Pulmonary artery endothelial cell (primary cell): ENCODE data around the gene WDR87. TPM values are rescaled to one million over a fixed set of nuclear protein-coding genes. Genes with fewer than 3 reads are reported as not detected.

Source experiments
- DNase-seq: peaks from one replicate; pipeline ENCODE4 v3.0.0-alpha.2; 2011; ENCODE audit warnings: low read depth, low spot score
- total RNA-seq: library from RNA; depleted of rRNA; stranded (reverse); fragments of >200 nt; gene quantifications from 2 replicates; pipeline ENCODE4 v1.2.3, GENCODE V29; 2014

Gene WDR87
- total RNA-seq: not detected in 2 replicates

DNA sequence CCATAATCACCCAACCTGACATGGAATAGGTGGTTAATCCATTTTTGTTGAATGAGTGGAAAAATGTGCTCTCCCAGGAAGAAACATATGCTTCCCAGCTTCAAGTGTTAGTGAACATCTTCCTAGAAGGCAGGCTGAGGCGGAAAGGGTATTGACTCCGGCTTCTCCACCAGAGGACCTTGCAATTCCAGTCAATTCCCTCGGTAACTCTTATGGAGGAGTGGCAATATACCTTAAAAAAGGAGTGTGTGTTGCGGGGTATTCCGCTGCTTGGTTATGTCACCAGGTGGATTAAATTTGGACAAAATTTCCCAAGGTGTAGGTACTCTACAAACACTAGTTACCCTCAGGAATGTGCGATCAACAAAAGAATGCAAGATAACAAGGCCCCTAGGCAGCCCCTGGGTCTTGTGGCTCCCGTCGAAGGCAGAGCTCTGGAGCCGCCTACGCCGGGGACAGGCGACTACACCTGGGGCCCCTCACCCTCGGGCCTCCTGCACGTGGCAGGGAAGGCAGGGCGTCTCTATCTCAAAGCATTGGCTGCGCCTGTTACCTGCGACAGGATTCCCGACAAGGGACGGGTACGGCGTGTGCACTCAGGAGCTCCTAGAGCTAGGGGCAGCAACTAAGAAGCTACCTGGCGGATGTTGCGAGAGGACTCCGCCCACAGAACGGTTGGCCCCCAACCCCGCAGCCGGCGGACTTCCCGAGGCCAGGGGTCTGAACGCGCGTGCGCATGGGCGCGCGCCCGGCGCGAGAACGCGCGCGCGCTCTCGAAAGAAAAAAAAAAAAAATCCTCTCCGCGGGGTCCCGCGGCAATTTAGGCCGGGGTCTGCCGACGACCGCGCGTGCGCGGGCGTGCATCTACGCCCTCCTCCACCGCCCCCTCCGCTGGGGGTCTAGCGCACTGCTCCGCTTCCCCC, at the start of gene WDR87:
TSS of gene WDR87 (minus strand) at position 649 of the 923 bp plus-strand sequence. CDS start 8,355 bp downstream, outside the sequence.
- no peak for DNase-seq

DNA sequence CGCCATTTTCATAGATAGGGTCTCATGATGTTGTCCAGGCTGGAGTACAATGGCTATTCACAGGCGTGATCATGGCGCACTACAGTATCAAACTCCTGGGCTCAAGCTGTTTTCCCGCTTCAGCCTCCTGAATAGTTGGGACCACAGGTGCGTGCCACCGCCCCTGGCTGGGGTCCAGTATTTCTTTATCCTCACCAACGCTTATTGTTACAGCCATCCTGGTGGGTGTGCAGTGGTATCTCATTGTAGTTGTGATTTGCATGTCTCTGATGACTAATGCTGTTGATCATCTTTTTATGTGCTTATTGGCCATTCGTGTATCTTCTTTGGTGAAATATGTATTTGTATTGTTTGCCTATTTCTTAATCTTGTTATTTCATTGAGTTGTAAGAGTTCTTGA, 49.6 kb upstream of the WDR87 start:
- DNase-seq: no peak

DNA sequence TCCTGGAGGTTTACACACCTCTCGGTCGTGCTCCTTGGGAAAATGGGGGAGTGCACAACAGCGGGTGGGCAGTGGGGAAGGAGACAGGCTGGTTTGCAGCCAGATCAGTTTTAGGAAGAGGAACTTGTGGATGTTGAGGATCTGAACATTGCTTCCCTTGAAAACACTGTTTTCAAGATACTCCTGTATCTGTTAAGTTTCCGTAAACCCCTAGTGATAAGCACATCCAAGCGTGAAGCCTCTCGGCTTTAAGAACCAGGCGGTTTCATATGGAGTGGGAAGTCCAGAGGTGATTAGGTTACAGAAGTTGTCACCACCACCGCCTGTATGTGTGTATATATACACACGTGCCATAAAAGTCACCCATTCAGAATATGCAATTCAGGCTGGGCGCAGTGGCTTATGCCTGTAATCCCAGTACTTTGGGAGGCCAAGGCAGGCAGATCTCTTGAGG, 48.1 kb upstream of the WDR87 start:
- DNase-seq: no peak

DNA sequence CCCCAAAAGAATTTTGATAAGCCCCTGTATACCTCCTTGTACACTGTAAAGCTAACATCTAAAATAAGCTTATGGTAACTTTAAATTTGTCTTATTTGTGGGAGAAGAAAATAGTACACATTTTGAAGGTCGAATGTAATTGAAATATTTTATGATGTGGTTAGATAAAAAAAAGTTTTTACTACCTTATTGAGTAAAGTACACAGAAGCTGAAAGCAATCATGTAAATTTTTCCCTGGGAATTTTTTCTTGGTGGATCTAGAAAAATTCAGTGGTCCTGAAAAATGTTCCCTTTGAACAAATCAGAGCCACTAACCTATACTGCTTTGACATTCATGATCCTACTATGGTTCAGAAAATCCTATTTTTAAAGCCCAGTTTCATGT, 47.5 kb upstream of the WDR87 start:
- DNase-seq: no peak

DNA sequence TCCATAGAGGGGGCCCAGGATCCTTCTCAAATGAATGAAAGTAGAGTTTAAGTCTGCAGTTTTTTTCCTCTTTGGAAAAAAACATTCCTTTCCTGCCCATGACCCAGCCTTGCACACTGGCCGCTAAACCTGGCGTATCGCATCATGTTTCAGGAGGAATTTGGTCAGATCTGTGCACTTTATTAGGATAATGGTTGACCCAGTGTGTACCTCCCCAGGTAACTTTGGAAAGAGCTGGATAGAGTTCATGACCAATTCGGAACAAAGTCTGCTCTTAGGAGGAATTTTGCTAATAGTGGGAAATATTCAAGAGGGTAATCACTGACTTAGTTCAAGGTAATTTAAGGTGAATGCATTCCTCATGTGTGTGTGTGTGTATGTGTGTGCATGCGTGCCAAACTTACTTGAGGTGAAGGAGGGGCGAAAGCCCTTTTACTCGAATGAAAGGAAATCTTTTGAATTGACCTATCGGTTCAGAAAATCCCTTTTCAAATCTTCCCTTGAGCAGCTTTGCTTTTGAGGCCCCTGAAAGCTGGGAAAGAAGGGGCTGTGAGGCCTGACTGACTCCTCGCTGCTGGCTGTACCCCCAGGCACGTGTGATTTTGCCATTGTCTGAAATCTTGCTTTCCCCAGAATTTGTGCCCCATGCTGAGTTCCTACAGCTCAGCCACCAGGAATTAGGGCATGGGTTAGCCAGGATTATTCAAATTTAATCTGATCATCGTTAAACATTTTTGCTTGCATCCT, 47.0 kb upstream of the WDR87 start:
- DNase-seq: no peak

DNA sequence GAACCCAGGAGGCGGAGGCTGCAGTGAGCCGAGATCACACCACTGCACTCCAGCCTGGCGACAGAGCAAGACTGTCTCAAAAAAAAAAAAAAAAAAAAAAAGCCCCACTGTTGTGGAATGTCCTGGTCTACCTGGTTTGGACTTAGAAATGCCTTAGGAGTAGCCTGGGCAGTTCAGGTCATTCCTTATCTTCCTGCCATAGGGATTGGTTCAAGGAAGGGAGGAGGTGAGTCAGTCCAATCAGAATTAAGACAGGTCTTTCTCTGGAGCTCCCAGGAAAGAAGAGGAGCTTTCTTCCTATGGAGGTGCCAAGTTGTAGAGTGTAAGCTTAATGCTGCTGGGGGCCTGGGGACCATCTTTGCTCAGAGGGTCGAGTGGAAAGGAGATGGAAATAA, 45.4 kb upstream of the WDR87 start:
- DNase-seq: no peak

DNA sequence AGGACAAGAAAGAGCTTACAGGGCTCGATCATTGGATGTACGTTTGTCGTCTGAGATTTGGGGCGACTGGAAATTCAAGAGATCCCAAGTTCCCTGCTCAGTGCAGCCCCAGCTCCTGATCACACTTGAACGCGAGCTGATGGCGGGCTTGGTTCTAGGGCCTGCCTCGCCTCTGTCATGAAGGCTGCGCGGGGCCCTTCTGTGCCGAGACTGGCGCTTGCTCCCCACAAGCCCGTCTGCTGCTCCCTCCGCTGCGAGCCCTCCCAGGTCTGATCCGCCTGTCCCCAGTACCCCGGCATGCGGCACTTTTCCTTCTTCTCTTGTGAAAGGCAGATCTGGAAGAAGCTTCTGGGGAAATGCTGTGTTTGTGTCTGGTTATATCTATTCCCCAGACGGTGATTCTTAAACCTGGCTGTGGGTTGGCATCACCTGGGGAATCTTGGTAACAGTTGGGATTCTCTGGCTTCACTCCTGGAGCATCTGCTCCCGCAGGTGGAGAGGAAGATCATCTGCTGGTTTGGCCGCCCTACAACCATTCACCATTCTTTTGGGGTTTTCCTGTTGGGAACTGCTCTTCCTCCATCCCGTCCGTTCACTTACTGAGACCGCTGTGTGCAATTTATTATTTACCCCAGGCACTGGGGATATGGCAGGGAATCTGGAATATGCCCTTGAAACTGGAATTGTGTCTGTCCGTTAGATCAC, 44.2 kb upstream of the WDR87 start:
- DNase-seq: no peak

DNA sequence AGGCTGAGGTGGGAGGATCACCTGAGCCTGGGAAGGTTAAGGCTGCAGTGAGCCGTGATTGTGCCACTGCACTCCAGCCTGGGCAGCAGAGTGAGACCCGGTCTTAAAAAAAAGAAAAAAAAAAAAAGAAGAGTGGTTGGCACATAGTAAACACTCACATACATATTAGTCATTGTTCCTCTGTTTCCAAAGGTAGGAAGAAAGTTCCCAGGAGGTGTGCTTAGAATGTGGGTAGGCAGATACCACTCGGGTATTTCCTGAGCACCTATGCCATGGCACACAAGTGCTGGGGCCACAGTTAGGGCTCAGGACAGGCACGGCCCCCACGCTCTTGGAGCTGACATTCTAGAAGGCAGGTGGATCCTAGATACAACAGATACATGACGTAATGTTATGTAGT, 42.0 kb upstream of the WDR87 start:
- DNase-seq: no peak

DNA sequence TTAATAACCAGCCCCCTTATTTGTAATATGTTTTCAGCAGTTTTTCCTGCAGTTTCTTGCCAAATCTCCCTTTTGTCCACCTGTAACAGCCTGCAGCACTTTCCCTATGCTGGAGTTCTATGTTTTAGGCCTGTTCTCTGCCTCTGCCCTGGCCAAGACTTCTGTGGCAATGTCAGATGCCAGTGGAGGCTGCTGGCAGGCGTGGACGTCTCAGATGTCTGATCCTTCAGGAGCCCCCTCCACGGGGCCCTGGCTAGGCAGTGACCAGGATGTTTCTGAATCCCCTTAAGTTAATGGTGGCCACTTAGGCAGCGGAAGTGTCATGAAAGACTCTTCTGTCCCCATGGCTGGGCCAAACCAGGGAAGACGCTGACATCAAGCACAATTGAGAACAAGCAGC, 41.4 kb upstream of the WDR87 start:
- no peak for DNase-seq

DNA sequence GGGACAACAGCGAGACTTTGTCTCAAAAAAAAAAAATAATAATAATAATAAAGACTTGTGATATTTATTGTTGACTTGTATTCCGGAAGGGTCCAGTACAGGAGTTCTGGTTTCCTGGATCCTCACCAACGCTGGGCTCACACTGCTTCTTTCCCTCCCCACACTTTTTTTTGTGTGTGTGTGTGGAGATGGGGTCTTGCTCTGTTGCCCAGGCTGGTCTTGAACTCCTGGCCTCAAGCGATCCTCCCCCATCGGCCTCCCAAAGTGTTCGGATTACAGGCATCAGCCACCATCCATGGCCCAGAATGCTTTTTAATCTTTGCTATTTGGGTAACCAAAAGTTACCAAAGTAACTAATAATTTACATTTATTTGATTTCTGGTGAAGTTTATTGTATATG, 39.7 kb upstream of the WDR87 start:
- DNase-seq: no peak

DNA sequence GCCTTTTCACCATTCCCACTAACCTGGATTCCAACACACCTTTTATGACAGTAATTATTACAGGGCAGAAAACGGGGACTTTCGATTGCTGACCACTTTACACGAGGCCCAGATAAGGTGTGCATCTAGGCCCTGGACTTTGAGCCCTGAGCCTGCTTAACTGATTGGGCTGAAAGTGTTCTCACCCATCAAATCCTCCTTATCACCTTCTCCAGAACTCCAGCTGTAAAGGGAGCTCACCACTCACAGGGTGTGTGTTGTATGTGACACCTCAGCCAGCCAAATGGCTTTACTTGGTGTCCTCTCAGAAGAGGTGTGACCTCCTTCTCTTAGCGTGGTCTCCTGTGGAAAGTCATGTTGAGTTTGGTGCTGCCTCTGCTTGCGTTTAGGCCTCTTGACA, 37.1 kb upstream of the WDR87 start:
- DNase-seq: no peak

DNA sequence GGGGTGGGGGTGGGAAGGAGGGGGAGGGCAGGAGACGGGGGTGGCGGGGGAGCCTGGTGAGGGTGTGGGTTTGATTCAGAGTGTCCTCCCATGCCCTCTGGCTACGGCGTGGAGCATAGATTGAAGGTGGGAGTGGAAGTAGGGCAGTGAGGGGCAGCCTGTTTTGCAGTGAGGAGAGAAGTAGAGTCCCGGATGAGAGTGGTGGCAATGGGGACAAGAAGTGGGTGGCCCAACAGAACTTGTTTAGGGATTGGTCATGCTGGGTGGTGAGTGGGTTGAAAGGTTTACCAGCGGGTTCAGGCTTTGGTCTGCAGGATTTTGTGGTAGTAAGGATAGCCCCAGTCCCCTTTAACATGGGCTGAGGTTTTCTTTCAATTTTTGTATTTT, 36.1 kb upstream of the WDR87 start:
- DNase-seq: no peak

DNA sequence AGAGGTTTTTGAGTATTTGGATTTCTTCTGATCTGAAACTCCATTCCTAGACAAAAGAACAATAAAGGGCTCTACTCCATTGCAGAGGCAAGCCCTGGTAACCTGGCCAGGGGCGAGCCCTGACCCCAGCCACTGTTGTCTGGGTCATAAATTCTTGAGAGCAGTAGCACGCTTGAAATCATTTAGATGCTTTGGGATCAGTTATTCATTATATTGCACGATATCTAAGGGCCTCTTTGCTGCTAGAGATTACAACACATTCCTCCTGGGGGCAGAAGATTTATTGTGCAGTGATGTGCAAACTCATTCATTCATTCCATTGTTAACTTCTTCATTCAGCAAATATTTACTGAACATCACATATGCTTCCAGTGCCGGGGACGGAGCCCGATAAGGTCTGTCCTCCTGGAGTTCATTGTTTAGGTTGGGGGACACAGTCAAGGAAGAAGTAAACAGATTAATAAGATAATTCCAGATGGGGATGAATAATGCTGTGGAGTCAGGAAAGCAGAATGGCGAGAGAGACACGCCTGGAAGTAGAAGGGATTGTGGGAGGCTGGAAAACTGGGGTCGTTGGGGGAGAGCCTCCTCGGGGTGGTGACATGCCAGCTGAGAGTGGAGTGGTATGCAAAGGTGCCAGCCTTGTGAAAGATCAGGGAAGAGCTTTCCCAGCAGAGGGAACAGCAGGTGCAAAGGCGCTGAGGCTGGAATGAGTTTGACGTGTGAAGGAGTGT, 35.6 kb upstream of the WDR87 start:
- DNase-seq: no peak

DNA sequence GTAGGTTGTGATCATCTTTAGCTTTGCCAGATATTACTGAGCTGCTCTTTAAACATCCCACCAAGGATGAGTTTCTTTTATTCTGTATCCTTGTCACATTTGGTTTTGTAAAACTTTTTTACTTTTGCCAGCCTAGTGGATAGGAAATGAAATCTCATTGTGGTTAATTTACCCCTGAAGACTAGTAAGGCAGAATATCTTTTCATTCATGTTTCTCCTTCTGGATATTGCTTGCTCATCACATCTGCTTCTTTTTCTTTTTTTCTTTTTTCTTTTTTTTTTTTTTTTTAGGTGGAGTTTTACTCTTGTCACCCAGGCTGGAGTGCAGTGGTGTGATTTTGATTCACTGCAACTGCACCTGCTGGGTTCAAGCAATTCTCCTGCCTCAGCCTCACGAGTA, 32.0 kb upstream of the WDR87 start:
- DNase-seq: no peak

DNA sequence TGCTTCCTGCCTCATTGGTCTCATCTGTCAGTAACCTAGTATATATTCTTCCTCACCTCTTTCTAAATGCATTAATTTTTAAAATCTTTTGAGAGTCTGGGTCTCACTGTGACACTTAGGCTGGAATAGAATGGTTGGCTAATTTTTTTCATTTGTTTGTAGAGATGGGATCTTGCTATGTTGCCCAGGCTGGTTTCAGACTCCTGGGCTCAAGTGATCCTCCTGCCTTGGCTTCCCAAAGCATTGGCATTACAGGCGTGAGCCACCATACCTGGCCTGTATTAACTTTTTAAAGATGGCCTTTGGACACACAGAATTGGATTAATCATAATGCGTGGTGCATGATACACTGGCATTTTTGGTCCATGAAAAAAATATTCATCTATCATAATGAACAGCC, 30.5 kb upstream of the WDR87 start:
- DNase-seq: no peak

DNA sequence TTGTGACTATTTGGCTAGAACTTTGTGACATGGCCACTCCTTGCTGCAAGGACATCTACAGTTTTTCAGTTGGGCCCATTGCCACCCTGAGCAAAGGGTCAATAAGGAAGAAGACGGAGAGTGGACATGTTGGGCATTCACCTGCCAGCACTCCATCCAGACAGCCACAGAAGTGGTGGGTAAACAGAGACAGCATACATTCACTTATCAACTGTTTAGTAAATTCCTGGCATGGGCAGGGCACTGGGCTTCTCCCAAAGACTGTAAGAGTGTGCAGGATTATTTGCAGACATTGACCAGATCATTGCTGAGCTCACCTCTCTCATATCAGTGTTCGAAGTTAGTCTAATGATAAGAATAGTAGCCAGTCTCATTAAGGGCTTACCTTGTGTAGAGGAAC, 29.8 kb upstream of the WDR87 start:
- DNase-seq: no peak

DNA sequence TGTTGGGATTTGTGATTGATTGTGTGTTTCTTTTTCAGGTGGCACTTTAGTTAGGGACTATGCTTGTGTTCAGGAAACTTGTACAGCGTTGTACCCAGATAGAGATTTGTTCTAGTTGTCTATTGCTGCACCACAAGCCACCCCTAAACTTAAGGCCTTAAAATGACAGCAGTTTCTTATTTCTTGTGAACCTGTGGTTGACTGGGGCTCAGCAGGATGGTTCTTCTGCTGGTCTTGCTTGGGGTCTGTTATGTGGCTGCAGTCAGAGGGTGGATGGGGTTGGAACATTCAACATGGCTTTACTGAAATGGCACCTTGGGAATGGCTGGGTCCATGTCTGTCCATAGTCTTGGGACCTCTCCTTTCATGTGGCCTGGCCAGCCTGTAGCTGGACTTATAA, 28.9 kb upstream of the WDR87 start:
- DNase-seq: no peak

DNA sequence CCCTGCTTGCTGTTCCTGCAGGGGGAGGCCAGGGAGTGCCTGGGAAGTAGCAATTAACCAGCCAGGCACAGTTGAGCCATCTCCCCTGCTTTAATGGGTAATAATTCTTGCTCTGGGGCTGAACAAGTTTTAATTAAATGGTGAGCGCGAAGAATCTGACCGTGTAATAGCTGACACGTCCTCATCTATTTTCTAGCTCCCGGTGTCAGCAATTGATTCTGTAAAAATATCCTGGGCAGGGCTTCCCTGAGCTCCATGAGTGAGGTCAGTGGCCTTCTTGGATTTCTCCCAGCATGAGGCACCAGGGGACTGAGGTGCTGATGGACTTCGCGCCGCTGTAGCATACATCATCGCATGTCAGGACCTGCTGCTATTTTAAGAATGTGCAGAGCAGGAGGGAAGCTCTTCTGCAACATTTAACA, 27.6 kb upstream of the WDR87 start:
- DNase-seq: no peak

DNA sequence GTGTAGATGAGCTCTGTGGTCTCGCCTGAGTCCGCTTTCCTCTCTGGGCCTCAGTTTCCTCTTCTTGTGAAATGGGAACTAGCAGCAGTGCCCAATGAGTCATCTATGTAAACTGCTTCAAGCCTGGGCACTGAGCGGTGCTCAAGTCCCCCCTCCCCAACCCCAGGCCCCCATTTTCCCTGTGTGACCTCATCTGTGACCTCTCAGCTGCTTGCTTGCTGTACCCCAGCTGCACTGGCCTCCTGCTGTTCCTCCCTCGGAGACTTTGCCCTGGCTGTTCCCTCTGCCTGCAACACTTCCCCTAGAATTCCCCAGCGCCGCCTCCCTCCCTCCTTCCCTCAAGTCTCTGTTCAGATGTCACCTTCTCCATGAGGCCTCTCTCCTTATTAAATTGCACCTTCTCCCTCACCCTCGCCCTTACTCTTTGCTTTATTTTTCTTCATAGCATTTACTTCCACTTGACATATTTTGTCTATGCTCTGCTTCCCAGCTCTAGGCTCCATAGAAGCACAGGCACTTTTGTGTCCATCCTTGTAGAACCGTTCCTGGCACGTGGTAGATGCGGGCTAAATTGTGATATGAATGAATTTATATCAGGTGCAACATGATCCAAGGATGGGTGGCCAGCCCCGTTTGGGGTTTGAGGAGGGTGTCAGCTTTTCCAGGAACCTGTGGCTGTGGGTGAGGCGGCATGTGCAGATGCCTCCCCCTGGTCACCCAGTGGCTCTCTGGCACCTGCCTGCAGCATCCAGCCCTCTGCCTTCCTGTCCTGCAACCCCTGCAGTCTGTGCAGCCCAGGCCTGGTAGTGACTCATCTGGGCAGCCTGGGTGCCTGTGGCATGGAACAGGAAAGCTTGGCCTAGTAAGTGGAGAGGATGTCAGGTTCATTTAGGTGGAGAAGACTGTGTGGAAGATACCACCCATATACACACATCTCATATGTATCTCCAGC, 26.9 kb upstream of the WDR87 start:
- DNase-seq: no peak
